Liver (tissue), 9 donors: Measurements from ENCODE around the gene MIA3. TPM values are rescaled to one million over a fixed set of nuclear protein-coding genes. Genes with fewer than 3 reads are reported as not detected.

Source experiments
- DNase-seq: peaks from one replicate; pipeline ENCODE4 v3.0.0-alpha.2; 2017; ENCODE audit warnings: low spot score
- H3K27ac ChIP-seq, 2 donors: one replicate each; pipeline ENCODE4 v1.7.0; 2013; ENCODE audit warnings: inconsistent platforms in 2 of 2, low read length in 2 of 2, control low read depth in 1 of 2, low read depth in 1 of 2, mild to moderate bottlenecking in 1 of 2
- H3K27me3 ChIP-seq, 4 donors: one replicate each; pipeline versions ENCODE4 v1.6.1 to v1.7.0; 2013; ENCODE audit warnings: low read length in 3 of 4, inconsistent platforms in 1 of 4, mild to moderate bottlenecking in 1 of 4, moderate library complexity in 1 of 4; ENCODE audit not compliant: control insufficient read depth in 4 of 4, insufficient read depth in 4 of 4
- H3K36me3 ChIP-seq, 4 donors: one replicate each; pipeline versions ENCODE4 v1.6.1 to v1.7.0; 2013; ENCODE audit warnings: low read length in 3 of 4, mild to moderate bottlenecking in 3 of 4, low read depth in 1 of 4, moderate library complexity in 1 of 4; ENCODE audit not compliant: control insufficient read depth in 4 of 4, insufficient read depth in 3 of 4
- H3K4me1 ChIP-seq, 4 donors: one replicate each; pipeline versions ENCODE4 v1.6.1 to v1.7.0; 2013; ENCODE audit warnings: low read length in 3 of 4, mild to moderate bottlenecking in 3 of 4, moderate library complexity in 1 of 4; ENCODE audit not compliant: control insufficient read depth in 4 of 4, insufficient read depth in 4 of 4
- H3K4me3 ChIP-seq, 3 donors: one replicate each; pipeline versions ENCODE4 v1.6.1 to v1.7.0; 2013; ENCODE audit warnings: low read length in 3 of 3, control low read depth in 1 of 3, low read depth in 1 of 3, mild to moderate bottlenecking in 1 of 3
- H3K9ac ChIP-seq, 2 donors: one replicate each; pipeline ENCODE4 v1.7.0; 2013; ENCODE audit warnings: low read length in 2 of 2, mild to moderate bottlenecking in 2 of 2, moderate library complexity in 2 of 2, control low read depth in 1 of 2, low read depth in 1 of 2
- H3K9me3 ChIP-seq, 4 donors: one replicate each; pipeline versions ENCODE4 v1.6.1 to v1.7.0; 2013; ENCODE audit warnings: low read length in 3 of 4; ENCODE audit not compliant: control insufficient read depth in 4 of 4
- CTCF ChIP-seq: fragments of 150-350 bp; IDR thresholded peaks from 2 replicates; pipeline ENCODE4 v1.5.1; 2017; ENCODE audit warnings: improper control_type of control experiment, low read depth, low read length; ENCODE audit not compliant: missing input control
- EGR1 ChIP-seq, 2 donors: IDR thresholded peaks; 2 replicates each; pipeline ENCODE4 v1.6.1; 2016 to 2018; ENCODE audit warnings: antibody characterized with exemption in 2 of 2, low read depth in 2 of 2
- FOXA1 ChIP-seq: IDR thresholded peaks from 2 replicates; pipeline ENCODE4 v1.6.1; 2016; ENCODE audit warnings: antibody characterized with exemption
- FOXA2 ChIP-seq: IDR thresholded peaks from 2 replicates; pipeline ENCODE4 v1.6.1; 2016; ENCODE audit warnings: antibody characterized with exemption
- GABPA ChIP-seq, 2 donors: IDR thresholded peaks in 1 of 2; conservative IDR thresholded peaks in 1 of 2; 2 replicates each; pipeline ENCODE4 v1.6.1; 2016; ENCODE audit warnings: antibody characterized with exemption in 2 of 2, mild to moderate bottlenecking in 1 of 2, moderate library complexity in 1 of 2
- HNF4A ChIP-seq, 2 donors: conservative IDR thresholded peaks; 2 replicates each; pipeline ENCODE4 v1.6.1; 2016; ENCODE audit warnings: antibody characterized with exemption in 2 of 2, mild to moderate bottlenecking in 2 of 2
- HNF4G ChIP-seq: IDR thresholded peaks from 2 replicates; pipeline ENCODE4 v1.6.1; 2016; ENCODE audit warnings: antibody characterized with exemption
- JUND ChIP-seq, 2 donors: IDR thresholded peaks; 2 replicates each; pipeline ENCODE4 v1.6.1; 2016; ENCODE audit warnings: antibody characterized with exemption in 2 of 2
- NR2F2 ChIP-seq: IDR thresholded peaks from 2 replicates; pipeline ENCODE4 v1.6.1; 2016; ENCODE audit warnings: antibody characterized with exemption
- RAD21 ChIP-seq, 2 donors: IDR thresholded peaks; 2 replicates each; pipeline ENCODE4 v1.6.1; 2016; ENCODE audit warnings: antibody characterized with exemption in 2 of 2, mild to moderate bottlenecking in 2 of 2
- RXRA ChIP-seq, 2 donors: IDR thresholded peaks; 2 replicates each; pipeline ENCODE4 v1.6.1; 2017 to 2018; ENCODE audit warnings: antibody characterized with exemption in 2 of 2, mild to moderate bottlenecking in 1 of 2
- SP1 ChIP-seq: IDR thresholded peaks from 2 replicates; pipeline ENCODE4 v1.6.1; 2018; ENCODE audit warnings: antibody characterized with exemption, mild to moderate bottlenecking
- TAF1 ChIP-seq: conservative IDR thresholded peaks from 2 replicates; pipeline ENCODE4 v1.6.1; 2016; ENCODE audit warnings: antibody characterized with exemption, mild to moderate bottlenecking
- YY1 ChIP-seq: IDR thresholded peaks from 2 replicates; pipeline ENCODE4 v1.6.1; 2016; ENCODE audit warnings: antibody characterized with exemption, mild to moderate bottlenecking
- WGBS: extraction: QIAGEN DNeasy Blood & Tissue Kit; methylation state at CpG from one replicate; pipeline ENCODE4 v1.1.7; 2013; 5-methylcytosine and 5-hydroxymethylcytosine counted together
- polyA plus RNA-seq, 2 donors: library from polyadenylated mRNA; stranded (reverse) in 1 of 2; unstranded in 1 of 2; fragments of 200-250 nt in 1 of 2; fragments of >200 nt in 1 of 2; fragmentation: Nextera tagmentation in 1 of 2; extraction: Ambion mirVana in 1 of 2; gene quantifications; one replicate each; pipeline versions ENCODE4 v1.2.1 to v1.2.3, GENCODE V29; 2013 to 2015
- total RNA-seq, 2 donors: library from RNA; depleted of rRNA; stranded (reverse); fragments of >200 nt; gene quantifications; one replicate each; pipeline ENCODE4 v1.2.3, GENCODE V29; 2014
- TF ChIP-seq, protein P1 (sequence below): IDR thresholded peaks from 2 replicates; pipeline ENCODE4 v1.6.1; 2016; ENCODE audit warnings: antibody characterized with exemption
- TF ChIP-seq, protein P2 (sequence below): IDR thresholded peaks from 2 replicates; pipeline ENCODE4 v1.6.1; 2016; ENCODE audit warnings: antibody characterized with exemption
- TF ChIP-seq, protein P3 (sequence below): IDR thresholded peaks from 2 replicates; pipeline ENCODE4 v1.6.1; 2016; ENCODE audit warnings: antibody characterized with exemption
- TF ChIP-seq, protein P4 (sequence below): IDR thresholded peaks from 2 replicates; pipeline ENCODE4 v1.6.1; 2016; ENCODE audit warnings: antibody characterized with exemption, mild to moderate bottlenecking
- donor health status: healthy.
- donor health status: healthy.
- donor health status: healthy.
- donor health status: healthy.
- donor health status: healthy.

The MIA3 gene
- total and polyA plus RNA-seq, 4 donors = 20.8 to 69.4 (median 32.1) TPM

DNA sequence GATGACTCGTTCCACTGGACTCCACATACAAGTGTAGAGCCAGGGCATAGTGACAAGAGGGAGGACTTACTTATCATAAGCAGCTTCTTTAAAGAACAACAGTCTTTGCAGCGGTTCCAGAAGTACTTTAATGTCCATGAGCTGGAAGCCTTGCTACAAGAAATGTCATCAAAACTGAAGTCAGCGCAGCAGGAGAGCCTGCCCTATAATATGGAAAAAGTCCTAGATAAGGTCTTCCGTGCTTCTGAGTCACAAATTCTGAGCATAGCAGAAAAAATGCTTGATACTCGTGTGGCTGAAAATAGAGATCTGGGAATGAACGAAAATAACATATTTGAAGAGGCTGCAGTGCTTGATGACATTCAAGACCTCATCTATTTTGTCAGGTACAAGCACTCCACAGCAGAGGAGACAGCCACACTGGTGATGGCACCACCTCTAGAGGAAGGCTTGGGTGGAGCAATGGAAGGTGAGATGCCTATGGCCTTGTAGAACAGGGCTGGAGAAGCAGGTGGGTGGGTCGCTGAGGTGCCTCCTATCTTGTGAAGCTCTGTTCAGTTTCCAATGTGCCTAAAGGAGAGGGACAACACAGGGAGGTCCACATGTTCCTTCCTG is 12.1 kb downstream of the MIA3 start:
- Histone ChIP-seq H3K36me3 (peaks cover 4 to 37% (median 21%) of the 10 kb centered on the region in 4 donors), H3K4me1 (peaks cover 0 to 30% (median 19%) of the 10 kb centered on the region in 4 donors), H3K27me3 (no peaks in the 10 kb centered on the region), H3K9ac (no peak overlapping the region), H3K4me3 (no peak overlapping the region), H3K27ac (no peak overlapping the region), H3K9me3 (no peaks in the 10 kb centered on the region)
- TF ChIP-seq HNF4G = no peak
- TF ChIP-seq YY1 = no peak
- TF ChIP-seq, protein P1, sequence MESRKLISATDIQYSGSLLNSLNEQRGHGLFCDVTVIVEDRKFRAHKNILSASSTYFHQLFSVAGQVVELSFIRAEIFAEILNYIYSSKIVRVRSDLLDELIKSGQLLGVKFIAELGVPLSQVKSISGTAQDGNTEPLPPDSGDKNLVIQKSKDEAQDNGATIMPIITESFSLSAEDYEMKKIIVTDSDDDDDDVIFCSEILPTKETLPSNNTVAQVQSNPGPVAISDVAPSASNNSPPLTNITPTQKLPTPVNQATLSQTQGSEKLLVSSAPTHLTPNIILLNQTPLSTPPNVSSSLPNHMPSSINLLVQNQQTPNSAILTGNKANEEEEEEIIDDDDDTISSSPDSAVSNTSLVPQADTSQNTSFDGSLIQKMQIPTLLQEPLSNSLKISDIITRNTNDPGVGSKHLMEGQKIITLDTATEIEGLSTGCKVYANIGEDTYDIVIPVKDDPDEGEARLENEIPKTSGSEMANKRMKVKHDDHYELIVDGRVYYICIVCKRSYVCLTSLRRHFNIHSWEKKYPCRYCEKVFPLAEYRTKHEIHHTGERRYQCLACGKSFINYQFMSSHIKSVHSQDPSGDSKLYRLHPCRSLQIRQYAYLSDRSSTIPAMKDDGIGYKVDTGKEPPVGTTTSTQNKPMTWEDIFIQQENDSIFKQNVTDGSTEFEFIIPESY = no peak
- no peak for TF ChIP-seq SP1
- 94% methylated on average over 7 of the region's 7 CpGs for WGBS
- DNase-seq = no peak

DNA sequence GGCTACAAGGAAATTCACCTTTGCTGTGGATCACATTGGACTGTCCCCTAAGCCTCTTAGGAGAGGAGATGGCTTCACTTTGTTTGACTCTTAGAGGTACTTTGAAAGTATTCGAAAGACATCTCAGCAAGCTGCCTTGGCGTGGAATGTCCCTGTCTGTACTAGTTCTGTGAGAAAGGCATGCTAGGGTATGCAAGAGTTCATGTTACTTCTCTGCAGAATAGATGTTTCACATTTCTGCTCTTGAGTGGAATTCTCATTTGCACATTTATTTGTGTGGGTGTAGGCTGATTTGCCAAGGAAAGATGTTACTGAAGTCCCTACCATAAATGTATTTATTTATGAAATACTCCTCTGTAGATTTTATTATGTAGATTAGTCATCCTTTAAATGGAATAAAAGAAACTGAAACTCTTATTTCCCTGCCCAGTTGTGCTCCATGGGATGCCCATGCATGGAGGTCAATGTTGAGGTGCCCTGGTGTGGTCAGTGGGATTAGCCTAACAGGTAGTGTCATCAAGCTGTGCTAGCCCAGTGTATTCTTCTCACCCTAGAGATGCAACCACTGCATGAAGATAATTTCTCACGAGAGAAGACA is 13.8 kb downstream of the MIA3 start:
- no peak for TF ChIP-seq CTCF
- TF ChIP-seq, protein P2, sequence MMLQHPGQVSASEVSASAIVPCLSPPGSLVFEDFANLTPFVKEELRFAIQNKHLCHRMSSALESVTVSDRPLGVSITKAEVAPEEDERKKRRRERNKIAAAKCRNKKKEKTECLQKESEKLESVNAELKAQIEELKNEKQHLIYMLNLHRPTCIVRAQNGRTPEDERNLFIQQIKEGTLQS = no peak
- TF ChIP-seq, protein P3, sequence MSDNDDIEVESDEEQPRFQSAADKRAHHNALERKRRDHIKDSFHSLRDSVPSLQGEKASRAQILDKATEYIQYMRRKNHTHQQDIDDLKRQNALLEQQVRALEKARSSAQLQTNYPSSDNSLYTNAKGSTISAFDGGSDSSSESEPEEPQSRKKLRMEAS = no peak
- no peak for TF ChIP-seq NR2F2
- TF ChIP-seq YY1 = no peak
- TF ChIP-seq TAF1 = no peak
- no peak for TF ChIP-seq RAD21 (IDR thresholded peaks at IDR 0.05)
- TF ChIP-seq FOXA2 = no peak
- TF ChIP-seq EGR1 (IDR thresholded peaks at IDR 0.05; ENCODE audit: low read depth in 2 of 2) = no peak
- no peak for TF ChIP-seq HNF4A (conservative IDR thresholded peaks at IDR 0.05)
- TF ChIP-seq GABPA (IDR thresholded peaks at IDR 0.05 in 1 of 2, conservative IDR thresholded peaks at IDR 0.05 in 1 of 2) = no peak
- TF ChIP-seq, protein P1 = no peak
- no peak for TF ChIP-seq RXRA (IDR thresholded peaks at IDR 0.05)
- TF ChIP-seq JUND (IDR thresholded peaks at IDR 0.05) = no peak
- TF ChIP-seq SP1 = no peak
- TF ChIP-seq, protein P4, sequence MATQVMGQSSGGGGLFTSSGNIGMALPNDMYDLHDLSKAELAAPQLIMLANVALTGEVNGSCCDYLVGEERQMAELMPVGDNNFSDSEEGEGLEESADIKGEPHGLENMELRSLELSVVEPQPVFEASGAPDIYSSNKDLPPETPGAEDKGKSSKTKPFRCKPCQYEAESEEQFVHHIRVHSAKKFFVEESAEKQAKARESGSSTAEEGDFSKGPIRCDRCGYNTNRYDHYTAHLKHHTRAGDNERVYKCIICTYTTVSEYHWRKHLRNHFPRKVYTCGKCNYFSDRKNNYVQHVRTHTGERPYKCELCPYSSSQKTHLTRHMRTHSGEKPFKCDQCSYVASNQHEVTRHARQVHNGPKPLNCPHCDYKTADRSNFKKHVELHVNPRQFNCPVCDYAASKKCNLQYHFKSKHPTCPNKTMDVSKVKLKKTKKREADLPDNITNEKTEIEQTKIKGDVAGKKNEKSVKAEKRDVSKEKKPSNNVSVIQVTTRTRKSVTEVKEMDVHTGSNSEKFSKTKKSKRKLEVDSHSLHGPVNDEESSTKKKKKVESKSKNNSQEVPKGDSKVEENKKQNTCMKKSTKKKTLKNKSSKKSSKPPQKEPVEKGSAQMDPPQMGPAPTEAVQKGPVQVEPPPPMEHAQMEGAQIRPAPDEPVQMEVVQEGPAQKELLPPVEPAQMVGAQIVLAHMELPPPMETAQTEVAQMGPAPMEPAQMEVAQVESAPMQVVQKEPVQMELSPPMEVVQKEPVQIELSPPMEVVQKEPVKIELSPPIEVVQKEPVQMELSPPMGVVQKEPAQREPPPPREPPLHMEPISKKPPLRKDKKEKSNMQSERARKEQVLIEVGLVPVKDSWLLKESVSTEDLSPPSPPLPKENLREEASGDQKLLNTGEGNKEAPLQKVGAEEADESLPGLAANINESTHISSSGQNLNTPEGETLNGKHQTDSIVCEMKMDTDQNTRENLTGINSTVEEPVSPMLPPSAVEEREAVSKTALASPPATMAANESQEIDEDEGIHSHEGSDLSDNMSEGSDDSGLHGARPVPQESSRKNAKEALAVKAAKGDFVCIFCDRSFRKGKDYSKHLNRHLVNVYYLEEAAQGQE = no peak
- TF ChIP-seq FOXA1 = no peak
- TF ChIP-seq HNF4G = no peak
- Histone ChIP-seq H3K9me3 (no peaks in the 10 kb centered on the region), H3K4me3 (no peak overlapping the region), H3K27ac (no peak overlapping the region), H3K4me1 (peaks cover 0 to 28% (median 19%) of the 10 kb centered on the region in 4 donors), H3K27me3 (no peaks in the 10 kb centered on the region), H3K36me3 (peaks cover 2 to 36% (median 26%) of the 10 kb centered on the region in 4 donors), H3K9ac (no peak overlapping the region)
- WGBS = 98% methylated on average over 3 of the region's 3 CpGs
- no peak for DNase-seq
